ENCODE results near the gene SEC22C. TPM values are rescaled to one million over a fixed set of nuclear protein-coding genes. Genes with fewer than 3 reads are reported as not detected.

The SEC22C gene
- total and polyA plus RNA-seq, 2 of the 13 experiments (the other 11 are each of a cell fraction or from before 2014, with no cell fraction given): 20.0 to 40.0 TPM

- TF ChIP-seq ZNF576 (CRISPR knock-in tag; IDR thresholded peaks at IDR 0.05): no peak
- no peak for TF ChIP-seq IKZF5 (CRISPR knock-in tag; IDR thresholded peaks at IDR 0.05)
- no peak for TF ChIP-seq ZNF607 (CRISPR knock-in tag; IDR thresholded peaks at IDR 0.05; ENCODE audit: borderline replicate concordance)
- TF ChIP-seq ARID4A (CRISPR knock-in tag; IDR thresholded peaks at IDR 0.05; ENCODE audit: borderline replicate concordance): 0 out of 2 replicates have a peak, but pooled peaks have one; percentile 33
- no peak for TF ChIP-seq PLSCR1 (CRISPR knock-in tag; IDR thresholded peaks at IDR 0.05; ENCODE audit: borderline replicate concordance)
- TF ChIP-seq ZNF543 (CRISPR knock-in tag; IDR thresholded peaks at IDR 0.05): 0 out of 2 replicates have a peak, but pooled peaks have one; percentile 49
- TF ChIP-seq CSRNP2 (CRISPR knock-in tag; conservative IDR thresholded peaks at IDR 0.05; ENCODE audit: low read depth): no peak
- no peak for TF ChIP-seq NCOA2 (CRISPR knock-in tag; IDR thresholded peaks at IDR 0.05)
- no peak for TF ChIP-seq MAFF (IDR thresholded peaks at IDR 0.05; ENCODE audit: low read depth, low read length)
- TF ChIP-seq DBP (CRISPR knock-in tag; IDR thresholded peaks at IDR 0.05; ENCODE audit: not compliant biosample characterization): no peak
- no peak for TF ChIP-seq TBP (CRISPR knock-in tag; IDR thresholded peaks at IDR 0.05)
- TF ChIP-seq ZNF883 (CRISPR knock-in tag; IDR thresholded peaks at IDR 0.05; ENCODE audit: not compliant biosample characterization): no peak
- no peak for TF ChIP-seq RNF219 (CRISPR knock-in tag; IDR thresholded peaks at IDR 0.05)
- peak; percentile 58; the same call in 1 of the 2 replicates for TF ChIP-seq MED13 (CRISPR knock-in tag; IDR thresholded peaks at IDR 0.05)
Observed at GRCh38 chr3:42590989-42591756, 9.4 kb upstream of the SEC22C start (continued).

Measured in HepG2 (cell line).